GM12878 (cell line): Measurements from ENCODE around the gene AATF. TPM values are rescaled to one million over a fixed set of nuclear protein-coding genes. Genes with fewer than 3 reads are reported as not detected.

Source experiments
- ATAC-seq: fragments of 200-7000 bp; cut with Tn5 transposase; 3 replicates; pipeline ENCODE4 v1.9.1; 2020; ENCODE audit warnings: mild to moderate bottlenecking, moderate library complexity
- BruUV-seq: library from RNA; stranded (reverse); fragments of 400-500 nt; replicated peaks from 2 replicates; lab custom pipeline; 2021; lab: Mats Ljungman, UMichigan
- CTCF ChIA-PET: fragments of 300-600 bp; sonication (Branson Sonifier 250); formaldehyde crosslinking; extraction: SDS; loops from one replicate; lab custom pipeline; 2021; ENCODE audit warnings: inconsistent platforms; lab: Yijun Ruan, JAX
- POLR2A ChIA-PET: fragments of 350-600 bp; formaldehyde crosslinking; extraction: SDS; loops from one replicate; lab custom pipeline; 2021; ENCODE audit warnings: inconsistent platforms; lab: Charles Lee
- RAD21 ChIA-PET: fragments of 300-600 bp; sonication (Branson Sonifier 250); formaldehyde crosslinking; loops from one replicate; lab custom pipeline; 2023; ENCODE audit warnings: antibody characterized with exemption; ENCODE audit not compliant: unreplicated experiment; lab: Charles Lee
- SMC1A ChIA-PET: fragments of 300-600 bp; sonication (Branson Sonifier 250); formaldehyde crosslinking; loops from one replicate; lab custom pipeline; 2023; ENCODE audit not compliant: unreplicated experiment, uncharacterized antibody; lab: Charles Lee
- DNase-seq: peaks from one replicate; pipeline ENCODE4 v3.0.0-alpha.2; 2011; ENCODE audit warnings: low read depth, low spot score
- FAIRE-seq: peaks from 3 replicates; lab custom pipeline; 2011; peaks lifted over from hg19 to GRCh38; lab: Jason Lieb, UNC
- H2AFZ ChIP-seq: 2 replicates; pipeline ENCODE4 v1.6.0; 2011; ENCODE audit warnings: low read depth, low read length, control low read depth; ENCODE audit not compliant: control insufficient read depth
- H3K27ac ChIP-seq: 2 replicates; pipeline ENCODE4 v1.5.1; 2011; ENCODE audit warnings: control low read depth; ENCODE audit not compliant: control insufficient read depth, insufficient read depth
- H3K27me3 ChIP-seq, 2 experiments: replicated peaks in 1 of 2; 2 replicates each; pipeline versions ENCODE4 v1.6.0 to v1.6.1; 2011; ENCODE audit warnings: low read length in 1 of 2; ENCODE audit not compliant: control insufficient read depth in 2 of 2, insufficient read depth in 2 of 2
- H3K36me3 ChIP-seq, 2 experiments: 2 replicates each; pipeline ENCODE4 v1.5.1; 2011; ENCODE audit warnings: low read length in 1 of 2; ENCODE audit not compliant: control insufficient read depth in 2 of 2, insufficient read depth in 2 of 2
- H3K4me1 ChIP-seq: 2 replicates; pipeline ENCODE4 v1.6.1; 2011; ENCODE audit warnings: mild to moderate bottlenecking, low read length, moderate library complexity, mixed read lengths; ENCODE audit not compliant: control insufficient read depth, insufficient read depth
- H3K4me2 ChIP-seq: 2 replicates; pipeline ENCODE4 v1.6.0; 2011; ENCODE audit warnings: control low read depth; ENCODE audit not compliant: control insufficient read depth, insufficient read depth
- H3K4me3 ChIP-seq: fragments of 200-600 bp; sonication (generic); 2 replicates; pipeline ENCODE4 v1.5.1; 2016
- H3K79me2 ChIP-seq: 2 replicates; pipeline ENCODE4 v1.6.0; 2011; ENCODE audit warnings: low read length; ENCODE audit not compliant: control insufficient read depth, insufficient read depth
- H3K9ac ChIP-seq: 2 replicates; pipeline ENCODE4 v1.8.0; 2011; ENCODE audit warnings: low read length, control low read depth, mixed read lengths; ENCODE audit not compliant: control insufficient read depth, insufficient read depth
- H3K9me3 ChIP-seq: replicated peaks from 3 replicates; pipeline ENCODE4 v1.5.1; 2011; ENCODE audit warnings: mild to moderate bottlenecking, low read length; ENCODE audit not compliant: control insufficient read depth, insufficient read depth
- H4K20me1 ChIP-seq: 2 replicates; pipeline ENCODE4 v1.6.0; 2011; ENCODE audit not compliant: control insufficient read depth, insufficient read depth
- CBX3 ChIP-seq: fragments of 200-600 bp; sonication (generic); IDR thresholded peaks from 2 replicates; pipeline ENCODE4 v1.6.1; 2016; ENCODE audit warnings: low read depth, borderline replicate concordance
- GABPA ChIP-seq: IDR thresholded peaks from 2 replicates; pipeline ENCODE4 v1.6.1; 2014; ENCODE audit warnings: antibody characterized with exemption, low read depth, mild to moderate bottlenecking, inconsistent platforms
- MYB ChIP-seq: fragments of 150-350 bp; IDR thresholded peaks from 2 replicates; pipeline ENCODE4 v1.6.1; 2014; ENCODE audit warnings: mild to moderate bottlenecking, low read depth, low read length, borderline replicate concordance
- NFYB ChIP-seq: IDR thresholded peaks from 2 replicates; pipeline ENCODE4 v1.6.1; 2011; ENCODE audit warnings: low read depth, mild to moderate bottlenecking, low read length, improper control_type of control experiment, moderate library complexity; ENCODE audit not compliant: insufficient read depth
- SKIL ChIP-seq: fragments of 450-650 bp; IDR thresholded peaks from 2 replicates; pipeline ENCODE4 v1.6.1; 2017; ENCODE audit warnings: mild to moderate bottlenecking, low read depth, inconsistent platforms; ENCODE audit not compliant: poor library complexity, severe bottlenecking
- ZBTB33 ChIP-seq: fragments of 450-650 bp; IDR thresholded peaks from 2 replicates; pipeline ENCODE4 v1.6.1; 2017; ENCODE audit warnings: mild to moderate bottlenecking
- WGBS: methylation state at CpG from one replicate; pipeline ENCODE4 v1.1.6; 2016; ENCODE audit warnings: low lambda C conversion rate; ENCODE audit not compliant: insufficient replicate concordance, insufficient coverage; ENCODE audit errors: missing lambda C conversion rate; 5-methylcytosine and 5-hydroxymethylcytosine counted together
- in situ Hi-C: fragments of 300-500 bp; cut with MboI; formaldehyde crosslinking; loops from 9 replicates; pipeline ENCODE4 v1.14.3; 2018; ENCODE audit warnings: mixed read lengths
- intact Hi-C: fragments of 100-400 bp; cut with micrococcal nuclease; formaldehyde crosslinking; loops from one replicate; pipeline ENCODE4 v1.14.2; 2022; ENCODE audit not compliant: unreplicated experiment
- polyA plus RNA-seq, 11 experiments: library from polyadenylated mRNA; depleted of rRNA in 4 of 11; unstranded in 6 of 11; stranded (reverse) in 5 of 11; fragments of >200 nt; fragmentation: Nextera tagmentation in 4 of 11; fragmentation: Illumina TruSeq in 1 of 11; extraction: Ambion mirVana in 4 of 11; extraction: Trizol in 1 of 11; gene quantifications; 1 replicate in 1 of 11; 2 replicates in 10 of 11; pipeline versions ENCODE4 v1.2.1 to v1.2.3, GENCODE V29; 2011 to 2016; ENCODE audit warnings: inconsistent platforms in 2 of 11, missing spikeins in 2 of 11, low read depth in 1 of 11
- total RNA-seq, 4 experiments: library from RNA; depleted of rRNA in 3 of 4; stranded (reverse); fragments of >200 nt in 3 of 4; fragmentation: Illumina TruSeq in 1 of 4; extraction: Trizol in 1 of 4; gene quantifications; 2 replicates each; pipeline versions ENCODE4 v1.2.1 to v1.2.3, GENCODE V29; 2013 to 2021

The AATF gene
- total and polyA plus RNA-seq, 10 of the 15 experiments (the other 5 are each of a cell fraction or from before 2014, with no cell fraction given), result 36.8 to 110 (median 77.9) TPM

GRCh38 chr17:36983618-36984017 is 34.9 kb downstream of the AATF start (continued):
- TF ChIP-seq SKIL (no peak), CBX3 (no peak), GABPA (no peak), NFYB (no peak), ZBTB33 (no peak)

- Histone ChIP-seq H3K9ac (no peak overlapping the region), H3K36me3 (peaks cover 2 to 25% of the 10 kb centered on the region in 2 experiments), H3K4me3 (no peak overlapping the region), H3K27me3 (no peaks in the 10 kb centered on the region), H3K79me2 (no peaks in the 10 kb centered on the region), H3K27ac (no peak overlapping the region), H3K4me1 (no peaks in the 10 kb centered on the region), H3K4me2 (no peak overlapping the region), H2AFZ (no peak overlapping the region), H3K9me3 (no peaks in the 10 kb centered on the region), H4K20me1 (no peaks in the 10 kb centered on the region)
- DNase-seq, result no peak
- WGBS, result 89% methylated on average over 6 of the region's 6 CpGs
- no peak for ATAC-seq
- TF ChIP-seq MYB, result no peak
- in situ Hi-C loops, result no loop called here
- intact Hi-C loops, result no loop called here
- ChIA-PET RAD21 (no interaction called here), CTCF (interaction anchor here (0.6 kb wide), 1 partner anchor 18 kb away, joined by 3 read pairs; no protein-coding TSS in a partner anchor), SMC1A (no interaction called here), POLR2A (interaction anchor here (0.6 kb wide), 1 partner anchor 938 kb away, joined by 3 read pairs; no protein-coding TSS in a partner anchor)
- FAIRE-seq, result no peak
- no TSS peak for BruUV-seq
Measured at GRCh38 chr17:36989173-36989572, 40.4 kb downstream of the AATF start.
